ENCODE measurements around the gene NDUFB7.

The NDUFB7 gene

GRCh38 chr19:14577264-14577663 is 5.4 kb upstream of the NDUFB7 start:
- TF ChIP-seq CTCF (IDR thresholded peaks at IDR 0.05) = no peak
- Histone ChIP-seq H3K4me1 (peaks cover 0 to 2% (median 2%) of the 10 kb centered on the region in 4 donors), H3K9me3 (no peaks in the 10 kb centered on the region), H3K4me3 (no peak overlapping the region), H3K27me3 (no peaks in the 10 kb centered on the region), H3K27ac (no peak overlapping the region), H3K36me3 (no peaks in the 10 kb centered on the region)
- intact Hi-C loops (cut with DNase I; ENCODE audit: low total_unique reads) = no loop called here
- DNase-seq = no peak

- no peak for DNase-seq
- Histone ChIP-seq H3K27ac (no peak overlapping the region), H3K4me3 (no peak overlapping the region), H3K9me3 (no peaks in the 10 kb centered on the region), H3K27me3 (no peaks in the 10 kb centered on the region), H3K36me3 (no peaks in the 10 kb centered on the region), H3K4me1 (peaks cover 0 to 9% (median 4%) of the 10 kb centered on the region in 4 donors)
- intact Hi-C loops (cut with DNase I; ENCODE audit: low total_unique reads) = no loop called here
- no peak for TF ChIP-seq CTCF (IDR thresholded peaks at IDR 0.05)
These were observed 4.5 kb upstream of the NDUFB7 start for GRCh38 chr19:14576363-14576762.

- Histone ChIP-seq H3K9me3 (no peaks in the 10 kb centered on the region), H3K27me3 (no peaks in the 10 kb centered on the region), H3K4me1 (peaks cover 0 to 17% (median 13%) of the 10 kb centered on the region in 4 donors), H3K27ac (no peak overlapping the region), H3K36me3 (no peaks in the 10 kb centered on the region), H3K4me3 (no peak overlapping the region)
- intact Hi-C loops (cut with DNase I; ENCODE audit: low total_unique reads) = no loop called here
- DNase-seq = no peak
- TF ChIP-seq CTCF (IDR thresholded peaks at IDR 0.05) = no peak
These were observed 3.6 kb upstream of the NDUFB7 start for GRCh38 chr19:14575428-14575980.

GRCh38 chr19:14570864-14571527 is 870 bp downstream of the NDUFB7 start:
- Histone ChIP-seq H3K27ac (peak overlapping the region; percentile 69 to 80), H3K4me1 (peaks cover 0 to 35% (median 25%) of the 10 kb centered on the region in 4 donors), H3K9me3 (no peaks in the 10 kb centered on the region), H3K4me3 (peak overlapping the region; percentile 83 to 90), H3K27me3 (no peaks in the 10 kb centered on the region), H3K36me3 (peaks cover 0 to 37% (median 8%) of the 10 kb centered on the region in 3 donors)
- TF ChIP-seq CTCF (IDR thresholded peaks at IDR 0.05) = no peak
- no peak for DNase-seq
- intact Hi-C loops (cut with DNase I; ENCODE audit: low total_unique reads) = no loop called here

- intact Hi-C loops (cut with DNase I; ENCODE audit: low total_unique reads) = loop anchor here (5.0 kb wide), 1 partner anchor 115 kb away; no protein-coding TSS in a partner anchor
- H3K36me3 ChIP-seq = peaks cover 0 to 52% (median 25%) of the 10 kb centered on the region in 3 donors
- peaks cover 0 to 46% (median 30%) of the 10 kb centered on the region in 4 donors for H3K4me1 ChIP-seq
- no peak overlapping the region for H3K27ac ChIP-seq
- DNase-seq = no peak
- H3K27me3 ChIP-seq = no peaks in the 10 kb centered on the region
- TF ChIP-seq CTCF (IDR thresholded peaks at IDR 0.05) = no peak
- H3K4me3 ChIP-seq = no peak overlapping the region
- no peaks in the 10 kb centered on the region for H3K9me3 ChIP-seq
These were observed 4.8 kb downstream of the NDUFB7 start for GRCh38 chr19:14567079-14567478.

All from tibial artery (tissue), 4 donors.